ENCODE measurements around the gene SPATS2.
"Not testable (repeated sequence)": the region's sequence is repeated elsewhere in the genome, so short reads cannot be mapped to it uniquely, and the experiment has no call there.

Gene SPATS2

GRCh38 chr12:49330032-49330619 lies 37.1 kb upstream of the SPATS2 start:
- Histone ChIP-seq H3K27me3 (replicated peaks; ENCODE audit: control insufficient read depth, insufficient read depth, low read length, poor library complexity, severe bottlenecking) (peaks cover 14% of the 10 kb centered on the region), H3K27ac (ENCODE audit: insufficient read depth, low read length, poor library complexity, severe bottlenecking) (no peak overlapping the region), H3K4me3 (ENCODE audit: insufficient read depth, low read depth, low read length, poor library complexity, severe bottlenecking) (no peak overlapping the region), H3K36me3 (ENCODE audit: control insufficient read depth, insufficient read depth, low read length) (no peaks in the 10 kb centered on the region), H3K4me1 (ENCODE audit: control insufficient read depth, insufficient read depth, low read length, poor library complexity, severe bottlenecking) (no peaks in the 10 kb centered on the region), H3K9me3 (ENCODE audit: control insufficient read depth, low read length) (no peaks in the 10 kb centered on the region)
- DNase-seq = no peak

- Histone ChIP-seq H3K4me3 (ENCODE audit: insufficient read depth, low read depth, low read length, poor library complexity, severe bottlenecking) (no peak overlapping the region), H3K9me3 (ENCODE audit: control insufficient read depth, low read length) (no peaks in the 10 kb centered on the region), H3K27me3 (replicated peaks; ENCODE audit: control insufficient read depth, insufficient read depth, low read length, poor library complexity, severe bottlenecking) (peaks cover 21% of the 10 kb centered on the region), H3K36me3 (ENCODE audit: control insufficient read depth, insufficient read depth, low read length) (no peaks in the 10 kb centered on the region), H3K27ac (ENCODE audit: insufficient read depth, low read length, poor library complexity, severe bottlenecking) (no peak overlapping the region), H3K4me1 (ENCODE audit: control insufficient read depth, insufficient read depth, low read length, poor library complexity, severe bottlenecking) (no peaks in the 10 kb centered on the region)
- DNase-seq = no peak
These were observed 36.5 kb upstream of the SPATS2 start for GRCh38 chr12:49330631-49331379.

GRCh38 chr12:49331380-49332222 lies 35.7 kb upstream of the SPATS2 start:
- DNase-seq = no peak
- Histone ChIP-seq H3K4me3 (ENCODE audit: insufficient read depth, low read depth, low read length, poor library complexity, severe bottlenecking) (no peak overlapping the region), H3K36me3 (ENCODE audit: control insufficient read depth, insufficient read depth, low read length) (no peaks in the 10 kb centered on the region), H3K27ac (ENCODE audit: insufficient read depth, low read length, poor library complexity, severe bottlenecking) (no peak overlapping the region), H3K27me3 (replicated peaks; ENCODE audit: control insufficient read depth, insufficient read depth, low read length, poor library complexity, severe bottlenecking) (peaks cover 29% of the 10 kb centered on the region), H3K9me3 (ENCODE audit: control insufficient read depth, low read length) (no peaks in the 10 kb centered on the region), H3K4me1 (ENCODE audit: control insufficient read depth, insufficient read depth, low read length, poor library complexity, severe bottlenecking) (peaks cover 5% of the 10 kb centered on the region)

- no peak overlapping the region for H3K27ac ChIP-seq (ENCODE audit: insufficient read depth, low read length, poor library complexity, severe bottlenecking)
- no peaks in the 10 kb centered on the region for H3K9me3 ChIP-seq (ENCODE audit: control insufficient read depth, low read length)
- DNase-seq = no peak
- no peaks in the 10 kb centered on the region for H3K36me3 ChIP-seq (ENCODE audit: control insufficient read depth, insufficient read depth, low read length)
- peaks cover 14% of the 10 kb centered on the region for H3K4me1 ChIP-seq (ENCODE audit: control insufficient read depth, insufficient read depth, low read length, poor library complexity, severe bottlenecking)
- H3K4me3 ChIP-seq (ENCODE audit: insufficient read depth, low read depth, low read length, poor library complexity, severe bottlenecking) = no peak overlapping the region
- peaks cover 36% of the 10 kb centered on the region for H3K27me3 ChIP-seq (replicated peaks; ENCODE audit: control insufficient read depth, insufficient read depth, low read length, poor library complexity, severe bottlenecking)
These were observed 34.8 kb upstream of the SPATS2 start for GRCh38 chr12:49332441-49332861.

- no peaks in the 10 kb centered on the region for H3K36me3 ChIP-seq (ENCODE audit: control insufficient read depth, insufficient read depth, low read length)
- H3K4me3 ChIP-seq (ENCODE audit: insufficient read depth, low read depth, low read length, poor library complexity, severe bottlenecking) = no peak overlapping the region
- H3K4me1 ChIP-seq (ENCODE audit: control insufficient read depth, insufficient read depth, low read length, poor library complexity, severe bottlenecking) = peaks cover 16% of the 10 kb centered on the region
- H3K27me3 ChIP-seq (replicated peaks; ENCODE audit: control insufficient read depth, insufficient read depth, low read length, poor library complexity, severe bottlenecking) = peaks cover 36% of the 10 kb centered on the region
- DNase-seq = no peak
- H3K27ac ChIP-seq (ENCODE audit: insufficient read depth, low read length, poor library complexity, severe bottlenecking) = no peak overlapping the region
- no peaks in the 10 kb centered on the region for H3K9me3 ChIP-seq (ENCODE audit: control insufficient read depth, low read length)
These were observed 34.3 kb upstream of the SPATS2 start for GRCh38 chr12:49332891-49333371.

- not testable (repeated sequence) for DNase-seq; H3K27ac ChIP-seq (ENCODE audit: insufficient read depth, low read length, poor library complexity, severe bottlenecking); H3K4me3 ChIP-seq (ENCODE audit: insufficient read depth, low read depth, low read length, poor library complexity, severe bottlenecking); H3K36me3 ChIP-seq (ENCODE audit: control insufficient read depth, insufficient read depth, low read length); H3K9me3 ChIP-seq (ENCODE audit: control insufficient read depth, low read length)
- H3K27me3 ChIP-seq (replicated peaks; ENCODE audit: control insufficient read depth, insufficient read depth, low read length, poor library complexity, severe bottlenecking) = peaks cover 36% of the 10 kb centered on the region
- H3K4me1 ChIP-seq (ENCODE audit: control insufficient read depth, insufficient read depth, low read length, poor library complexity, severe bottlenecking) = peaks cover 16% of the 10 kb centered on the region
These were observed 33.5 kb upstream of the SPATS2 start for GRCh38 chr12:49333778-49334177.

GRCh38 chr12:49334226-49334625 lies 33.0 kb upstream of the SPATS2 start:
- Histone ChIP-seq H3K27ac (ENCODE audit: insufficient read depth, low read length, poor library complexity, severe bottlenecking) (no peak overlapping the region), H3K36me3 (ENCODE audit: control insufficient read depth, insufficient read depth, low read length) (no peaks in the 10 kb centered on the region), H3K9me3 (ENCODE audit: control insufficient read depth, low read length) (no peaks in the 10 kb centered on the region), H3K27me3 (replicated peaks; ENCODE audit: control insufficient read depth, insufficient read depth, low read length, poor library complexity, severe bottlenecking) (peaks cover 36% of the 10 kb centered on the region), H3K4me1 (ENCODE audit: control insufficient read depth, insufficient read depth, low read length, poor library complexity, severe bottlenecking) (peaks cover 16% of the 10 kb centered on the region), H3K4me3 (ENCODE audit: insufficient read depth, low read depth, low read length, poor library complexity, severe bottlenecking) (no peak overlapping the region)
- DNase-seq = no peak

GRCh38 chr12:49334681-49335080 lies 32.6 kb upstream of the SPATS2 start:
- Histone ChIP-seq H3K27me3 (replicated peaks; ENCODE audit: control insufficient read depth, insufficient read depth, low read length, poor library complexity, severe bottlenecking) (peaks cover 36% of the 10 kb centered on the region), H3K27ac (ENCODE audit: insufficient read depth, low read length, poor library complexity, severe bottlenecking) (no peak overlapping the region)
- DNase-seq = no peak

GRCh38 chr12:49335118-49335954 lies 31.9 kb upstream of the SPATS2 start:
- Histone ChIP-seq H3K27ac (ENCODE audit: insufficient read depth, low read length, poor library complexity, severe bottlenecking) (no peak overlapping the region), H3K9me3 (ENCODE audit: control insufficient read depth, low read length) (no peaks in the 10 kb centered on the region), H3K4me3 (ENCODE audit: insufficient read depth, low read depth, low read length, poor library complexity, severe bottlenecking) (no peak overlapping the region), H3K27me3 (replicated peaks; ENCODE audit: control insufficient read depth, insufficient read depth, low read length, poor library complexity, severe bottlenecking) (peaks cover 36% of the 10 kb centered on the region), H3K36me3 (ENCODE audit: control insufficient read depth, insufficient read depth, low read length) (no peaks in the 10 kb centered on the region), H3K4me1 (ENCODE audit: control insufficient read depth, insufficient read depth, low read length, poor library complexity, severe bottlenecking) (peaks cover 16% of the 10 kb centered on the region)
- no peak for DNase-seq

More at GRCh38 chr12:49334681-49335080, 32.6 kb upstream of the SPATS2 start:
- peaks cover 16% of the 10 kb centered on the region for H3K4me1 ChIP-seq (ENCODE audit: control insufficient read depth, insufficient read depth, low read length, poor library complexity, severe bottlenecking)
- H3K4me3 ChIP-seq (ENCODE audit: insufficient read depth, low read depth, low read length, poor library complexity, severe bottlenecking) = no peak overlapping the region
- no peaks in the 10 kb centered on the region for H3K36me3 ChIP-seq (ENCODE audit: control insufficient read depth, insufficient read depth, low read length)
- no peaks in the 10 kb centered on the region for H3K9me3 ChIP-seq (ENCODE audit: control insufficient read depth, low read length)
